Body of pancreas (tissue), 4 donors: ENCODE measurements around the gene TMEM150C.

Source experiments
- POLR2A ChIP-seq, 3 donors: fragments of 450-650 bp; IDR thresholded peaks; one replicate each; pipeline ENCODE4 v1.6.1; 2016; ENCODE audit warnings: antibody characterized with exemption in 3 of 3, mild to moderate bottlenecking in 2 of 3
- TF ChIP-seq, protein P1 (sequence below), 7 experiments: fragments of 450-650 bp in 4 of 7; fragments of 200-600 bp in 3 of 7; sonication (generic) in 3 of 7; IDR thresholded peaks; one replicate each; pipeline ENCODE4 v1.5.1; 2016 to 2019; ENCODE audit warnings: antibody characterized with exemption in 7 of 7

DNA sequence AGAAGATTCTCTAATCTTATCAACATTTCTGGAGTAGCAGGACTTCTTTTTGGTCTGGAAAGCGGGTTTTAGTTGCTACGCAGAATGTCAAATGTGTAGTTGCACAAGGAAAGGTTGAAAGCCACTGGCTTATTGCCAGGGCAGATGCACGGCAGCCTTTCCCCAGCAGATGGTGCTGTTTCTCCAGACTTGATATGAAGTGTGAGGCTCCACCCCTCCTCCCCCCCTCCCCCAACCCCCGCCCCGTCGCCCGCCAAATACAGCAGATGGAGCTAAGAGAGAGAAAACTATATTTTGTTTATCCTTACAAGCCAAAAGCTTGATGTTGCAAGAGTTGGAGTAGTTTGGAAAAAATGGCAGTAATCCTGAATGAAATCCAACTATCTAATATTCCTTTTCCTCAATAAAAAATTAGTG lies 99.4 kb downstream of the TMEM150C start:
- TF ChIP-seq, protein P1, sequence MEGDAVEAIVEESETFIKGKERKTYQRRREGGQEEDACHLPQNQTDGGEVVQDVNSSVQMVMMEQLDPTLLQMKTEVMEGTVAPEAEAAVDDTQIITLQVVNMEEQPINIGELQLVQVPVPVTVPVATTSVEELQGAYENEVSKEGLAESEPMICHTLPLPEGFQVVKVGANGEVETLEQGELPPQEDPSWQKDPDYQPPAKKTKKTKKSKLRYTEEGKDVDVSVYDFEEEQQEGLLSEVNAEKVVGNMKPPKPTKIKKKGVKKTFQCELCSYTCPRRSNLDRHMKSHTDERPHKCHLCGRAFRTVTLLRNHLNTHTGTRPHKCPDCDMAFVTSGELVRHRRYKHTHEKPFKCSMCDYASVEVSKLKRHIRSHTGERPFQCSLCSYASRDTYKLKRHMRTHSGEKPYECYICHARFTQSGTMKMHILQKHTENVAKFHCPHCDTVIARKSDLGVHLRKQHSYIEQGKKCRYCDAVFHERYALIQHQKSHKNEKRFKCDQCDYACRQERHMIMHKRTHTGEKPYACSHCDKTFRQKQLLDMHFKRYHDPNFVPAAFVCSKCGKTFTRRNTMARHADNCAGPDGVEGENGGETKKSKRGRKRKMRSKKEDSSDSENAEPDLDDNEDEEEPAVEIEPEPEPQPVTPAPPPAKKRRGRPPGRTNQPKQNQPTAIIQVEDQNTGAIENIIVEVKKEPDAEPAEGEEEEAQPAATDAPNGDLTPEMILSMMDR (IDR thresholded peaks at IDR 0.05), result peak; percentile 60 to 91 (median 81)
- no peak for TF ChIP-seq POLR2A (IDR thresholded peaks at IDR 0.05)
